B cell (primary cell): Measurements from ENCODE around the gene BBC3. TPM values are rescaled to one million over a fixed set of nuclear protein-coding genes. Genes with fewer than 3 reads are reported as not detected.

ENCODE experiments used
- ATAC-seq: fragments of 200-7000 bp; cut with Tn5 transposase; one replicate; pipeline ENCODE4 v1.10.0; 2021; ENCODE audit warnings: low read depth, mild to moderate bottlenecking, moderate number of reproducible peaks, moderate library complexity
- CTCF ChIA-PET: fragments of 350-600 bp; sonication (Branson Sonifier 250); formaldehyde crosslinking; loops from one replicate; lab custom pipeline; 2021; ENCODE audit warnings: antibody characterized with exemption, inconsistent platforms; lab: Charles Lee
- POLR2A ChIA-PET: fragments of 350-600 bp; sonication (Branson Sonifier 250); formaldehyde crosslinking; loops from one replicate; lab custom pipeline; 2021; ENCODE audit warnings: antibody characterized with exemption; lab: Charles Lee
- DNase-seq: peaks from one replicate; pipeline ENCODE4 v3.0.0; 2013
- H2AFZ ChIP-seq: 2 replicates; pipeline ENCODE4 v1.6.1; 2012; ENCODE audit warnings: mild to moderate bottlenecking, low read depth, low read length; ENCODE audit not compliant: insufficient read depth, poor library complexity, severe bottlenecking
- H3K27ac ChIP-seq, 2 donors: 1 replicate in 1 of 2; 2 replicates in 1 of 2; pipeline ENCODE4 v1.5.1; 2012 to 2013; ENCODE audit warnings: low read length in 2 of 2, mild to moderate bottlenecking in 2 of 2, moderate library complexity in 1 of 2
- H3K27me3 ChIP-seq, 4 experiments: fragments of 200-600 bp in 1 of 4; sonication (generic) in 1 of 4; replicated peaks in 1 of 4; 1 replicate in 2 of 4; 2 replicates in 2 of 4; pipeline versions ENCODE4 v1.6.1 to v1.7.0; 2013 to 2016; ENCODE audit warnings: low read length in 3 of 4, mild to moderate bottlenecking in 2 of 4, mixed read lengths in 1 of 4, moderate library complexity in 1 of 4; ENCODE audit not compliant: insufficient read depth in 4 of 4, control insufficient read depth in 3 of 4; ENCODE audit errors: control extremely low read depth in 1 of 4
- H3K36me3 ChIP-seq, 2 experiments: replicated peaks in 1 of 2; 1 replicate in 1 of 2; 2 replicates in 1 of 2; pipeline versions ENCODE4 v1.6.1 to v1.7.1; 2013; ENCODE audit warnings: low read length in 1 of 2; ENCODE audit not compliant: insufficient read depth in 2 of 2, control insufficient read depth in 1 of 2; ENCODE audit errors: control extremely low read depth in 1 of 2, extremely low read depth in 1 of 2
- H3K4me1 ChIP-seq, 2 donors: fragments of 200-600 bp in 1 of 2; sonication (generic) in 1 of 2; 1 replicate in 1 of 2; 2 replicates in 1 of 2; pipeline versions ENCODE4 v1.5.1 to v1.6.1; 2013 to 2017; ENCODE audit warnings: low read length in 2 of 2; ENCODE audit not compliant: control insufficient read depth in 2 of 2, insufficient read depth in 2 of 2
- H3K4me2 ChIP-seq: replicated peaks from 2 replicates; pipeline ENCODE3; 2012; ENCODE audit warnings: mild to moderate bottlenecking, low read depth, low read length; ENCODE audit not compliant: poor library complexity, severe bottlenecking
- H3K4me3 ChIP-seq, 5 experiments: fragments of 200-600 bp in 1 of 5; sonication (generic) in 1 of 5; 1 replicate in 3 of 5; 2 replicates in 2 of 5; pipeline versions ENCODE4 v1.5.1 to v1.7.0; 2011 to 2016; ENCODE audit warnings: low read length in 4 of 5, mild to moderate bottlenecking in 4 of 5, low read depth in 2 of 5, control low read depth in 1 of 5, moderate library complexity in 1 of 5; ENCODE audit not compliant: insufficient read depth in 1 of 5; ENCODE audit errors: control extremely low read depth in 1 of 5, extremely low read depth in 1 of 5
- H3K79me2 ChIP-seq: fragments of 200-600 bp; sonication (generic); one replicate; pipeline ENCODE4 v1.6.0; 2016; ENCODE audit warnings: low read length; ENCODE audit not compliant: control insufficient read depth, insufficient read depth
- H3K9ac ChIP-seq: fragments of 200-600 bp; sonication (generic); 2 replicates; pipeline ENCODE4 v1.6.1; 2017; ENCODE audit warnings: mild to moderate bottlenecking, low read length, moderate library complexity
- H3K9me3 ChIP-seq, 3 donors: one replicate each; pipeline versions ENCODE4 v1.6.1 to v1.7.1; 2013; ENCODE audit warnings: low read length in 2 of 3; ENCODE audit not compliant: control insufficient read depth in 2 of 3, insufficient read depth in 1 of 3; ENCODE audit errors: control extremely low read depth in 1 of 3
- H4K20me1 ChIP-seq: 2 replicates; pipeline ENCODE4 v1.6.0; 2012; ENCODE audit warnings: mild to moderate bottlenecking, low read length; ENCODE audit not compliant: insufficient read depth, control insufficient read depth, poor library complexity, severe bottlenecking
- H3K27ac Mint-ChIP-seq: one replicate; pipeline ENCODE4 v1.8.0; 2021; ENCODE audit warnings: mixed read lengths
- H3K27me3 Mint-ChIP-seq: one replicate; pipeline ENCODE4 v1.8.0; 2021; ENCODE audit warnings: mixed read lengths
- H3K4me1 Mint-ChIP-seq: one replicate; pipeline ENCODE4 v1.8.0; 2021; ENCODE audit warnings: mixed read lengths
- H3K4me3 Mint-ChIP-seq: one replicate; pipeline ENCODE4 v1.8.0; 2021; ENCODE audit warnings: mixed read lengths
- H3K9me3 Mint-ChIP-seq: one replicate; pipeline ENCODE4 v1.8.0; 2022; ENCODE audit warnings: mixed read lengths; ENCODE audit not compliant: insufficient read depth
- CTCF ChIP-seq: fragments of 200-600 bp; IDR thresholded peaks from one replicate; pipeline ENCODE4 v1.8.0; 2022; ENCODE audit warnings: antibody characterized with exemption, mild to moderate bottlenecking
- EZH2 ChIP-seq: IDR thresholded peaks from 2 replicates; pipeline ENCODE4 v1.6.1; 2012; ENCODE audit warnings: borderline replicate concordance, low read depth, mild to moderate bottlenecking, moderate library complexity, low read length; ENCODE audit not compliant: insufficient read depth, poor library complexity, severe bottlenecking
- WGBS: methylation state at CpG from one replicate; pipeline ENCODE4 v1.1.5; 2013; ENCODE audit warnings: missing lambda C conversion rate; ENCODE audit not compliant: insufficient coverage; 5-methylcytosine and 5-hydroxymethylcytosine counted together
- intact Hi-C: fragments of 100-400 bp; cut with micrococcal nuclease; formaldehyde crosslinking; loops from one replicate; pipeline ENCODE4 v1.10.0; 2022
- polyA plus RNA-seq: library from polyadenylated mRNA; depleted of rRNA; stranded (reverse); fragments of >200 nt; gene quantifications from 2 replicates; pipeline ENCODE4 v1.2.3, GENCODE V29; 2012
- total RNA-seq, 2 donors: library from RNA; stranded (reverse); fragments of 120-200 nt in 1 of 2; gene quantifications; 1 replicate in 1 of 2; 2 replicates in 1 of 2; pipeline versions ENCODE4 v1.2.3 to v1.2.4, GENCODE V29; 2013 to 2022

Gene BBC3
- total and polyA plus RNA-seq, 2 donors (not counting 1 experiment from before 2014, with no cell fraction given), result 10.2 to 17.8 TPM

- no peaks in the 10 kb centered on the region for H3K27me3 Mint-ChIP-seq
- no peak overlapping the region for H3K9ac ChIP-seq
- no peak overlapping the region for H3K4me3 ChIP-seq
- H2AFZ ChIP-seq, result peak overlapping the region; percentile 41
- H3K27ac Mint-ChIP-seq, result peak overlapping the region; percentile 23
- H3K4me1 ChIP-seq, result peaks cover 6 to 8% of the 10 kb centered on the region in 2 donors
- H4K20me1 ChIP-seq, result no peaks in the 10 kb centered on the region
- no peaks in the 10 kb centered on the region for H3K9me3 Mint-ChIP-seq
- ATAC-seq (peak; percentile 93), DNase-seq (peak; percentile 85)
- CTCF ChIA-PET, result interaction anchor here (0.7 to 14.1 kb wide), 38 partner anchors 9 to 355 kb away, joined by 3 to 557 read pairs (median 5); partner anchors contain the start of genes CCDC9, INAFM1, SAE1 and ZC3H4
- no peak overlapping the region for H3K4me3 Mint-ChIP-seq
- intact Hi-C loops, result loop anchor here (1.0 to 2.0 kb wide), 2 partner anchors 16 to 33 kb away; no protein-coding TSS in a partner anchor
- peak overlapping the region; percentile 17 for H3K4me2 ChIP-seq
- H3K79me2 ChIP-seq, result no peaks in the 10 kb centered on the region
- TF ChIP-seq EZH2, result no peak
- peak; percentile 84 for TF ChIP-seq CTCF
- H3K27ac ChIP-seq, result peak overlapping the region in 1 of 2 donors; percentile 31
- H3K36me3 ChIP-seq, result peaks cover 4 to 39% of the 10 kb centered on the region in 2 experiments
- no peaks in the 10 kb centered on the region for H3K27me3 ChIP-seq
- POLR2A ChIA-PET, result interaction anchor here (0.7 to 2.5 kb wide), 6 partner anchors 16 to 97 kb away, joined by 3 to 19 read pairs (median 3); partner anchors contain the start of genes CCDC9 and ZC3H4
- H3K4me1 Mint-ChIP-seq, result peaks cover 6% of the 10 kb centered on the region
- no peaks in the 10 kb centered on the region for H3K9me3 ChIP-seq
- 48% methylated on average over 15 of the region's 19 CpGs for WGBS
Measured at GRCh38 chr19:47210689-47211316, 20.2 kb downstream of the BBC3 start.

- Histone ChIP-seq H2AFZ (no peak overlapping the region), H3K9ac (no peak overlapping the region)
- CTCF ChIA-PET, result interaction anchor here (0.7 to 14.1 kb wide), 35 partner anchors 8 to 354 kb away, joined by 3 to 557 read pairs (median 5); partner anchors contain the start of genes CCDC9, INAFM1, SAE1 and ZC3H4
Measured at GRCh38 chr19:47210180-47210490, 20.9 kb downstream of the BBC3 start.

More at GRCh38 chr19:47210180-47210490, 20.9 kb downstream of the BBC3 start:
- DNase-seq, result no peak
- H3K4me3 ChIP-seq, result no peak overlapping the region
- Mint-ChIP-seq H3K27me3 (no peaks in the 10 kb centered on the region), H3K27ac (no peak overlapping the region), H3K9me3 (no peaks in the 10 kb centered on the region), H3K4me1 (peaks cover 6% of the 10 kb centered on the region), H3K4me3 (no peak overlapping the region)
- intact Hi-C loops, result loop anchor here (1.0 to 2.0 kb wide), 2 partner anchors 17 to 34 kb away; no protein-coding TSS in a partner anchor
- H3K4me2 ChIP-seq, result no peak overlapping the region
- POLR2A ChIA-PET, result interaction anchor here (0.5 to 2.5 kb wide), 5 partner anchors 17 to 96 kb away, joined by 3 to 19 read pairs (median 3); partner anchors contain the start of gene ZC3H4
- no peaks in the 10 kb centered on the region for H3K79me2 ChIP-seq
- no peaks in the 10 kb centered on the region for H4K20me1 ChIP-seq
- H3K36me3 ChIP-seq, result peaks cover 4 to 44% of the 10 kb centered on the region in 2 experiments
- peaks cover 6 to 8% of the 10 kb centered on the region in 2 donors for H3K4me1 ChIP-seq
- H3K27ac ChIP-seq, result peak overlapping the region in 1 of 2 donors; percentile 31
- no peaks in the 10 kb centered on the region for H3K9me3 ChIP-seq
- TF ChIP-seq CTCF, result no peak
- TF ChIP-seq EZH2, result no peak
- H3K27me3 ChIP-seq, result no peaks in the 10 kb centered on the region
- no peak for ATAC-seq
